Stimulated activated memory B cell treated with anti-CD40 and anti-IgM and Interleukin-4, amounts not matched to agents 10 μg/mL and 1 μg/mL and 100 μg/mL, for 72 hours (primary cell): ENCODE results near the gene ALDH4A1.
"Not testable (repeated sequence)": the region's sequence is repeated elsewhere in the genome, so short reads cannot be mapped to it uniquely, and the experiment has no call there.

Experiments
- ATAC-seq: fragments of 150-1000 bp; cut with Tn5 transposase; 2 replicates; pipeline ENCODE4 v1.10.0; 2021
- H3K27ac Mint-ChIP-seq: one replicate; pipeline ENCODE4 v1.8.0; 2022; ENCODE audit warnings: mild to moderate bottlenecking, mixed read lengths
- H3K27me3 Mint-ChIP-seq: one replicate; pipeline ENCODE4 v1.8.0; 2022; ENCODE audit warnings: mixed read lengths
- H3K36me3 Mint-ChIP-seq: one replicate; pipeline ENCODE4 v1.8.0; 2022; ENCODE audit warnings: mixed read lengths
- H3K4me1 Mint-ChIP-seq: one replicate; pipeline ENCODE4 v1.8.0; 2022; ENCODE audit warnings: mixed read lengths
- H3K4me3 Mint-ChIP-seq: one replicate; pipeline ENCODE4 v1.8.0; 2022; ENCODE audit warnings: mild to moderate bottlenecking, moderate library complexity, mixed read lengths
- H3K9me3 Mint-ChIP-seq: one replicate; pipeline ENCODE4 v1.8.0; 2022; ENCODE audit warnings: mixed read lengths

The ALDH4A1 gene

DNA sequence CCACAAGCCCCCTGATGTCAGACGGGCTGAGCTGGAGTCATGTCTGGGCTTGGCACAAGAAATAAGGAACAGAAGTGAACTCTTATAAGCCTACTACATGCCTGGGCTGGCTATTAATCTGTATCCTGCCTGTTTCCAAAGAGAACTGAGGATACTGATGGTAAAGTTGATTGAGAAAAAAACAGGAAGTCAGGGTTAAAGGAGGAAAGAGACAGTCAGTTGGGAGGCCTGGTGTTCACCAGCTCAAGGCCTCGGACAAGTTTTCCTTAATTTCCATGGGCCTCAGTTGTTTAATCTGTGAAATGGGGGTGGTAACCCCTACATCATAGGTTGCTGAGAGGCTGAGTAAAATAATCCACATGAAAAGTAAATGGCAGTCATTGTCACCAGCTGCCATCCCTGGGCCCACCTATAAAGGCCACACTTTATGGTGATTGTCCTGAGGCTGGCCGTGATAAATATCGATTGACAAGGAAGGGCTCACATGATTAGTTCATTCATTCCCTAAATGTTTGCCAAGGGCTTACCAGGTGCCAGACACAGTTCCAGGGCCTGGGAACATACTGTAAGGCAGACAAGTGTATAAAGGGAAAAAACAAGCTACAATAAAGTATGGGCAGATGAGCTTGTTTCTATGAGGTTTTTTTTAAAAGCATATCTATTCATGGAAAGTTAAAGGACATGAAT lies 2.8 kb downstream of the ALDH4A1 start:
- Mint-ChIP-seq H3K4me1 (peaks cover 23% of the 10 kb centered on the region), H3K27ac (peak overlapping the region; percentile 17), H3K9me3 (no peaks in the 10 kb centered on the region), H3K4me3 (no peak overlapping the region), H3K27me3 (no peaks in the 10 kb centered on the region), H3K36me3 (no peaks in the 10 kb centered on the region)
- ATAC-seq = no peak

DNA sequence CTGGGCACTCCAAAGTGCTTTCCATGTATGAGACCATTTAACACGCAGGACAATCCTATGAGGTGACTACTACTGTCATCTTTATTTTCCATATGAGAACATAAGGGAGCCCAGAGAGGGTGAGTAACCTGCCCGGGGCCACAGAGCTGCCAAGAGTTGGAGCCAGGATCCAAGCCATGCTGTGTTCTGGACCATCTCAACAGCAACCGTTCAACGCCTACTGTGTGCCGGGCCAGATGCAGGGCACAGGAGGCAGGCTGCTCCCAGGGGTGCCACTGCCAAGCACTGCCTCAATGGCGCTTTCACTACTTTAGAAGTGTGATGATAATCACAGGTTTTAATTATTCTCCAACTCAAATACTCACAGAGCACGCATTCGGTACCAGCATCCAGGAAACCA lies 3.8 kb downstream of the ALDH4A1 start:
- Mint-ChIP-seq H3K27me3 (no peaks in the 10 kb centered on the region), H3K36me3 (no peaks in the 10 kb centered on the region), H3K4me3 (no peak overlapping the region), H3K9me3 (no peaks in the 10 kb centered on the region), H3K4me1 (peaks cover 17% of the 10 kb centered on the region), H3K27ac (peak overlapping the region; percentile 17)
- ATAC-seq = no peak

DNA sequence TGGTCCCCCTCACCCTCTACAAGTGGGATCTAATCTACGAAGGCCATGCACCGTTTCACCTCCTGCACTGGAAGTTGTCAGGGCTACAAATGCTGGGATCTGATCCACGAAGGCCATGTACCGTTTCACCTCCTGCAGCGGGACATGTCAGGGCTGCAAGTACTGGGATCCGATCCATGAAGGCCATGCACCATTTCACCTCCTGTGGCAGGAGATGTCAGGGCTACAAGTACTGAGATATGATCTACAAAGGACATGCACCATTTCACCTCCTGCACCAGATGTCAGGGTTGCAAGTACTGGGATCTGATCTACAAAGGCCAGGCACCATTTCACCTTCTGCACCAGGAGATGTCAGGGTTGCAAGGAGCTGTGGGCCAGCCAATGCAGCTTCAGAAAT lies 7.0 kb downstream of the ALDH4A1 start:
- no peaks in the 10 kb centered on the region for H3K4me1 Mint-ChIP-seq
- no peaks in the 10 kb centered on the region for H3K36me3 Mint-ChIP-seq
- no peak overlapping the region for H3K27ac Mint-ChIP-seq
- H3K4me3 Mint-ChIP-seq = no peak overlapping the region
- ATAC-seq = no peak
- no peaks in the 10 kb centered on the region for H3K9me3 Mint-ChIP-seq
- no peaks in the 10 kb centered on the region for H3K27me3 Mint-ChIP-seq

DNA sequence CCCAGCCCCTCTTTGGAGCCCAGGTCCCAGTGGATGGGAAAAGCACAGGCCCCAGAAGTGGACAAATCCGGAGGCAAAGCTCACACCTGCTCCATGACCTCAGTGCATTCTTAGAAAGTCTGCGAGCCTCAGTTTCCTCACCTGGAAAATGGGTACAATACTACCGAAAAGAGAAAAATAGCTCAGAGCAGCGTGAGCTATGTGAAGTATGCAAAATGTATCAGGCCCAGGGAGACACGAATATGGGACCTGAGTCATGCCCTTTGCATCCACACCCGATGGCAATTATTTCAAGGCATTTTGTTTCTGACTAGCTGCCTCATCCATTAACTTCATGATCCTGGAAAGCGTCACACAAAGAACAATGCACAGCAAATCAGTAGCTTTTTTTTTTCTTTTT lies 9.2 kb downstream of the ALDH4A1 start:
- no peaks in the 10 kb centered on the region for H3K4me1 Mint-ChIP-seq
- H3K9me3 Mint-ChIP-seq = no peaks in the 10 kb centered on the region
- no peak overlapping the region for H3K27ac Mint-ChIP-seq
- ATAC-seq = no peak
- no peaks in the 10 kb centered on the region for H3K36me3 Mint-ChIP-seq
- no peaks in the 10 kb centered on the region for H3K27me3 Mint-ChIP-seq
- H3K4me3 Mint-ChIP-seq = no peak overlapping the region

DNA sequence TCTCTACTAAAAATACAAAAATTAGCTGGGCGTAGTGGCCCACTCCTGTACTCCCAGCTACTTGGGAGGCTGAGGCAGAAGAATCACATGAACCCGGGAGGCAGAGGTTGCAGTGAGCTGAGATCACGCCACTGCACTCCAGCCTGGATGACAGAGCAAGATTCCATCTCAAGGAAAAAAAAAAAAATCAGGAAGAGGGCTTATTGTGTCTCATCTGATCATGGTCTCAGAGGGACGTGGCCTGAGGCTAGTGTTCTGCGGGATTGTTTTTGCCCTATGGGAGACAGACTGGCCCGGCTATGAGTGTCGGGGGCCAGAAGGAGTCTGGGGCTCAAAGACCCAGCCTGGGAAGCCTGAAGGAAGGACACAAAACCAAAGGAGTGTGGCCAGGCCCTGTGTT lies 10.5 kb downstream of the ALDH4A1 start:
- not testable (repeated sequence) for H3K4me1 Mint-ChIP-seq, ATAC-seq, H3K9me3 Mint-ChIP-seq, H3K27ac Mint-ChIP-seq, H3K27me3 Mint-ChIP-seq, H3K4me3 Mint-ChIP-seq, H3K36me3 Mint-ChIP-seq

DNA sequence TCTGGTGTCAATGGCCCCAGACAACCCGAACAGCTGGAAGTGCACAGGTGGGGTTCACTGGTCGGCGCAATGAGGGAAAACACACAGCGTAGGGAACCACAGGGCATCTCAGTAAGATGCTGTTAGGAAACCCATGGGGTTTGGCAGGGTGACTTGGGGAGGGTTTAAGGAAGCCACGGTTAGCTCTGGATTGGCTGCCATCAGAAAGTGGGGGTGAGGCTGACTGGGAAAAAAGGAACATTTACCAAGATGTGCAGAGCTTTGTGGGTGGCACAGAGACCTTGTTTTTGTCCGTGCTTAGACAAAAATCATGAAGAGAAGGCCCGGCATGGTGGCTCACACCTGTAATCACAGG lies 11.0 kb downstream of the ALDH4A1 start:
- Mint-ChIP-seq H3K4me3 (no peak overlapping the region), H3K27me3 (no peaks in the 10 kb centered on the region), H3K27ac (no peak overlapping the region), H3K9me3 (no peaks in the 10 kb centered on the region), H3K36me3 (no peaks in the 10 kb centered on the region), H3K4me1 (no peaks in the 10 kb centered on the region)
- ATAC-seq = no peak

DNA sequence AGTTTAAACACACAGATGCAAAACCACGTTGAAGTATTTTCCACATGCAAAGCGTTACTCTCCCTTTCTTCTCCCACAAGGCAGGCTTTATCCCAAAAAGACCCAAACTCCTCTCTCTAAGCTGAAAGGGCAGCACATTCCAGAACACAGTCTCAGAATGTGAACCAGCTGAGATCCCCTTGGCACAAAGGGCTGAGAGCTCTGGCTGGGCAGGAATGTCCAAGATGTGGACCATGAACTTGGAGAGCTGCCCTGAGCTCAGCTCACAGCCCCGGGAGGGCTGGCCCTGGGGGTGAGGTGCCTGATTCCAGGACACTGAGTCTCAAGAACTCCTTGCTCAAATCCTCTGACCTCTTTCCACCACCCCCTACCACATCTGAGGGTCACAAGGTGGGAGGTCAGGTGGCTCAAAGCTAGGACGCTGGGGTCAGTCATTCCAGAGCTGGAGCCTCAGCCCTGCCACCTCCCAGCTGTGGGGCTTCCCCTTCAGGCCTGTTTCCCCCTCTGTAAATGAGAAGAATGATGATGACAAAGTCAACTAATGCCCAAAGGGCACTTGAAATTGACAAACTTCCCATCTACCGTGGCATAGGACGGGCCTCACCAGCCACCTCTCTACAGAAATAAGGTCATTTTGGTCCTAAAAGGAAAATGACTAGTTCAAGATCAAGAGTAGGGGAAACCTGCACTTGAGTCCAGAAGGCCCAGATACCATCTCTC lies 11.5 kb downstream of the ALDH4A1 start:
- H3K9me3 Mint-ChIP-seq = no peaks in the 10 kb centered on the region
- H3K27ac Mint-ChIP-seq = no peak overlapping the region
- no peak overlapping the region for H3K4me3 Mint-ChIP-seq
- no peak for ATAC-seq
- no peaks in the 10 kb centered on the region for H3K4me1 Mint-ChIP-seq
- no peaks in the 10 kb centered on the region for H3K27me3 Mint-ChIP-seq
- no peaks in the 10 kb centered on the region for H3K36me3 Mint-ChIP-seq

DNA sequence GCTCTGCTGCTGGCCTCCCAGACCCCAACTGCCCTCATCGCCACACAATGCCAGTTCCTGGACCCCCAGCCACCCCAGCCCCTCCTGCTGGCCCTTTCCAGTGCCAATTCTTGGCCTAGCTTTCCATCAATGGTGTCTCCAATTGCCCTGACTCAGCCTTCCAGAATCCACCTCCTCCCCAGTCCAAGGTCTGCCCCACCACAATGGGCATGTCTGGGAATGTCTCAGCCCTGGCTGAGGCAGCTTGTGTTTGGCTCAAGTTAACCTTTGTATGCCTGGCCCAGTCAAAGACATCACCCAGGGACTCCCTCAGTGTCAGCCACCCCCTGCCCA lies 16.4 kb downstream of the ALDH4A1 start:
- Mint-ChIP-seq H3K36me3 (peaks cover 9% of the 10 kb centered on the region), H3K9me3 (no peaks in the 10 kb centered on the region), H3K27ac (no peak overlapping the region), H3K4me3 (no peak overlapping the region), H3K27me3 (no peaks in the 10 kb centered on the region), H3K4me1 (no peaks in the 10 kb centered on the region)
- no peak for ATAC-seq

DNA sequence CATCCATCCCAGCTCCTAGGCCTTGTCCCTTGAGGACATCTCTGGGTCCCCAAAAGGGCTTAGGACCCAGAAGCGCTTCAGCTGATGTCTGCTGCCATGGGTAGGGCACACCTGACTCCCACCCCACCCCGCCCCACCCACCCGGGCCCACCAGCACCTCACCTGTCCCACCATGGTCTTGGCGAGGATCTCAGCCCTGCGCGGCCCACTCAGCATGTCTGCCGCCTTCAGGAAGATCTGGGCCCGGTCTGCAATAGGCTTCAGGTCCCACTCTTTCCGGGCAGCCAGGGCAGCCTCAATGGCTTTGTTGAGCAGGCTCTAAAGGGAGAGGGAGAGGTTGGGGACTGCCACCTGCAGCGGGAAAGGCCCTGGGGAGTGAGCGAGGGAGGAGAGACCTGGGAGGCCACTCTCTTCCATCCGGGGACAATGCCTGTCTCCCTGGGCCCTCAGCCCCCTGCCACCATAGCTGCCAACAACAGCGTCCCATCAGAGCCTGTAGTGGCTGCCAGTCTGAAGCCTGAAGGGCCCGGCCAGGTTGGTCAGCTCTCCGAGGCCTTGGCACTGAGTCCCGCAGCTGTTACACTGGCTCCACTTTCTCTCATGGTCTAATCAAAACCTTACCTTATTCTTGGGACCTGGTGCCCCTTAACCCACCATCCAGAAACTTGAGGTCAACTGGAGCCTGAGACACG lies 16.9 kb downstream of the ALDH4A1 start:
- no peaks in the 10 kb centered on the region for H3K9me3 Mint-ChIP-seq
- no peak overlapping the region for H3K4me3 Mint-ChIP-seq
- peaks cover 10% of the 10 kb centered on the region for H3K36me3 Mint-ChIP-seq
- no peaks in the 10 kb centered on the region for H3K27me3 Mint-ChIP-seq
- no peak for ATAC-seq
- H3K27ac Mint-ChIP-seq = no peak overlapping the region
- no peaks in the 10 kb centered on the region for H3K4me1 Mint-ChIP-seq

DNA sequence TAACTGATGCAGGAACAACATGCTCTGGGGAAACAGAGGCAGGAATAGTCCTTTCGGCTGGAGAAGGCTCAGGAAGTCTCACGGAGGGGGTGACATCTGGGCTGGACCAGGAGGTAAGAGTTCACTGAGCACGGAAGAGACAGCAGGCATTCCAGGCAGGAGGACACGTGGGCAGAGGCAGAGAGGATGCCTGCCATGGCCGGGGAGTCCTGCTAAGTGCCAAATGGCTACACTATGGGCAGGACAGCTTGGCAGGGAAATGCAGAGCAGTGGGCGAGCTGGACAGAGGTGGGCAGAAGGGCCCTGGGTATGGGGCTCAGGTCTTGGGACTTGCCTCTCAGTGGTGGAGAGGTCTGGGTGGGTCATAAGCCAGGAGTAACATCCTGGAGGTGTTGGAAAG lies 17.6 kb downstream of the ALDH4A1 start:
- Mint-ChIP-seq H3K4me1 (no peaks in the 10 kb centered on the region), H3K9me3 (no peaks in the 10 kb centered on the region), H3K36me3 (peaks cover 14% of the 10 kb centered on the region), H3K27me3 (no peaks in the 10 kb centered on the region), H3K27ac (no peak overlapping the region), H3K4me3 (no peak overlapping the region)
- no peak for ATAC-seq

DNA sequence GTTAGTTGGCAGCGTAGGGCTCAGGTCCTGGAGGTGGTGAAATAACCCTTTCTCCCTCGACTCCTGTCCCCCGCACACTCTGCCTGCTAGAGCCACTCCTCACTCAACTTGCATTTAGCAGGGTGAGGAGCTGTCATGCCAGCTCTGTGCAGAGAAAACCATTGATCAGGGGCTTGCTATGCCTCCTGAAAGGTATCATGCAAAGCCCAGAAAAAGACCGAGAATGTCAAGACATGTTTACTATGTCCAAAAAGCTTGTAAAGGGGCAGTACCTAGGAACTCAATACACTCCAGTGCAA lies 18.0 kb downstream of the ALDH4A1 start:
- Mint-ChIP-seq H3K9me3 (no peaks in the 10 kb centered on the region), H3K4me3 (no peak overlapping the region), H3K4me1 (no peaks in the 10 kb centered on the region), H3K27ac (no peak overlapping the region), H3K36me3 (peaks cover 14% of the 10 kb centered on the region), H3K27me3 (no peaks in the 10 kb centered on the region)
- ATAC-seq = no peak

DNA sequence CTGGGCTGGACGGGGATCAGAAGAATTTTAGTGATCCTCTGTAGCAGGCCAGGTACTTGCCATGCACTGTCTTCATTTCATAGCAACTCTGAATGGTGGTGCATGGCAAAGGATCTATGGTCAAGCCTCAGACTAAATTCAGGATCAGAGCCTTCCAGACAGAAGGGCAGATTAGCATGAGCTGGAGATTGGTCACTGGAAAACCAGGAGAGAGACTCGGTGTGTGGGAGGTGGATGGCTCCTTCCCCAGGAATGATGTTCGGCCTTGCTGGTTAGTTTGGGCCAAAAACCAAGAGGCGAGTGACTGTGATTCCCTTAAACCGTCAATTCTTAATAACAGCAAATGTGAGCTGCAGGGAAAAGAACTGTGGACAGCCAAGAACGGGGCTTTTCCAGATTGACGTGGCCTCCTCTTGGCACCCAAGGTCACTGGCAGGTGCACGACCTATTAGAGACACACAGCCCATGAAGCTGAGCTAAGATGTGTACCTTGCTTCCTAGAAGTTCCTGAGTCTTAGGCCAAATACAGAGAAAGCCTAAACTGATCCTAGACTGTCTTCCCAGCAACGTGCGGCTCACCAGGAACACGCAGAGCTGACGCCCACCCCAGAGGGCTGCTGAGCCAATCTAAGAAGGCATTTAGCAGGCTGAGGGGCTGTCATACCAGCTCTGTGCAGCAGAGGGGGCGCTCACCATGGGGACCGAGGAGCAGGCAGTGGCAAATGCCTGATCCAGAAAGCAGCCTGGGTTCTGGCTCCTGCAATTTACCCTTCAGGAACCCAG lies 18.5 kb downstream of the ALDH4A1 start:
- no peaks in the 10 kb centered on the region for H3K27me3 Mint-ChIP-seq
- peak; percentile 48 for ATAC-seq
- H3K36me3 Mint-ChIP-seq = peaks cover 14% of the 10 kb centered on the region
- no peaks in the 10 kb centered on the region for H3K4me1 Mint-ChIP-seq
- H3K9me3 Mint-ChIP-seq = no peaks in the 10 kb centered on the region
- no peak overlapping the region for H3K4me3 Mint-ChIP-seq
- H3K27ac Mint-ChIP-seq = no peak overlapping the region

DNA sequence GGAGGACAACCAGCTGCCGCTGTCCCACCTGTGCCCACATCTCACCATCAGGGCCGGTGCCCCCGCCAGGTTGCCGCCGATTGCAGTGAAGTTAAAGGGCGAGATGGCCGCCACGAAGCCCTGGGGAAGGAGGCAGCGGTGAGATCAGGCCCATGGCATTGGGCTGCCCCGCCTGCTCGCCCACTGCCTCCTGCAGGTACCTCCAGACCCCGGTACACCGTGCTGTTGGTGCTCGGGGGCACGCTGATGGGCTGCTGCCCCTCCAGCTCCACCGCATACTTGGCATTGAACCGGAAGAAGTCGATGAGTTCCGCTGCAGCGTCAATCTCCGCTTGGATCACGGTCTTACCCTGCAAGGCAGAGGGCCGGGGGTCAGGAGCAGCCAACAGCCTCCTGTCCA lies 19.3 kb downstream of the ALDH4A1 start:
- Mint-ChIP-seq H3K27me3 (no peaks in the 10 kb centered on the region), H3K4me1 (no peaks in the 10 kb centered on the region), H3K27ac (no peak overlapping the region), H3K9me3 (no peaks in the 10 kb centered on the region), H3K4me3 (no peak overlapping the region), H3K36me3 (peaks cover 14% of the 10 kb centered on the region)
- ATAC-seq = no peak

DNA sequence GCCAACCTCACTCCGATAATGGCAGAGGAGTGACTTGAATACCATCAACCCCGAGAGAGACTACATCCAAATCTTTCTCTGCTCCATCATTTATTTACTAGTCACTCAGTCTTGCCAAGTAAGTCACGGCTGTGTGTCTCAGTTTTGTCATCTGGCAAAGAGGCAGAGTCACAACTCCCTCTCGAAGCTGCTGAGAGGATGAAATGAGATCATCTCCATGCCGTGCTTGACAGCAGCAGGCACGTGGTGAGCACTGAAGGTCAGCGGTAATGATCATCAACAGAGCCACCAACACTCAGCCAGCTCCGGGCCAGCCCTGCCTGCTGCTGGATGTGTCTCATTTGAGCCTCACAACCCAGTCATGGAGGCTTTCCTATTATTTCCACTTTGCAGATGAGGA lies 19.9 kb downstream of the ALDH4A1 start:
- no peak overlapping the region for H3K4me3 Mint-ChIP-seq
- ATAC-seq = no peak

DNA sequence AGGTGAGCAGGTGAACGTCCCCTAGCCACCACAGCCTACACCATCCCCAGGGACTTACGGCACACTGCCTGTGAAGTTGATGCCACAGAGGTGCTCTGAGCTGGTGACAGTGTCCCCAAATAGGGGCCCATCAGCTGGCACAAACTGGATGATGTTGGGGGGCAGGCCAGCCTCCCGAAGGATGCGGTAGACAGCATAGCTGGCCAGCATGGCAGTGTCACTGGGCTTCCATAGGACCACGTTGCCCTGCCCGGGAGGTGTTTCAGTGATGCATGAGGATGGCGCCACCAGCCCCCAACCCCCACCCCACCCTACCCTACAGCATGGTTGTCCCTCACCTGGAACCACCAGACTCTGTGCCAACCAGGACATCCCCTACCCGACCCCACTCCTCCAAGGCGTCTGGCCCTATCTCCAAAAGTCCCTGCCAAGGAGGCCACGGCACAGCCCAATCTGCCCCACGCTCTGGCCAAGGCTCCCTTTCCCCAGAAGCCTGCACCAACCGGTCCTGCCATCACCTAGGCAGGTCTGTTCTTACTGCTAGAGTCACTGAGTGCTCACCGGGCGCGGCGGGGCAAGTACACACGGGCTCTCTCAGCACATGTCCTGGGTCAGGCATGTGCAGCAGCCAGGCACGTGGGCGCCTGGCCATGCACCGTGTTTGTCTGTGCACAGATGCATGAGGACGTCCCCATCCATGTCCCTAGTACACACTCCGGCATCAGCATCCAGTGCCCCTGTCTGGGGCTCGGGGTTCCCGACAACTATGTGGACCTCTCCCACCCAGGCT lies 20.5 kb downstream of the ALDH4A1 start:
- no peak for ATAC-seq
- Mint-ChIP-seq H3K27me3 (no peaks in the 10 kb centered on the region), H3K27ac (no peak overlapping the region), H3K4me1 (no peaks in the 10 kb centered on the region), H3K9me3 (no peaks in the 10 kb centered on the region), H3K36me3 (peaks cover 14% of the 10 kb centered on the region), H3K4me3 (no peak overlapping the region)

More for the DNA sequence above, 19.9 kb downstream of the ALDH4A1 start:
- peaks cover 14% of the 10 kb centered on the region for H3K36me3 Mint-ChIP-seq
- H3K4me1 Mint-ChIP-seq = no peaks in the 10 kb centered on the region
- H3K27ac Mint-ChIP-seq = no peak overlapping the region
- H3K27me3 Mint-ChIP-seq = no peaks in the 10 kb centered on the region
- no peaks in the 10 kb centered on the region for H3K9me3 Mint-ChIP-seq
